GM12878 (cell line): ENCODE data around the gene NDUFAF5. TPM values are rescaled to one million over a fixed set of nuclear protein-coding genes. Genes with fewer than 3 reads are reported as not detected.

Source experiments
- ATAC-seq: fragments of 200-7000 bp; cut with Tn5 transposase; 3 replicates; pipeline ENCODE4 v1.9.1; 2020; ENCODE audit warnings: mild to moderate bottlenecking, moderate library complexity
- BruUV-seq: library from RNA; stranded (reverse); fragments of 400-500 nt; replicated peaks from 2 replicates; lab custom pipeline; 2021; lab: Mats Ljungman, UMichigan
- CTCF ChIA-PET: fragments of 300-600 bp; sonication (Branson Sonifier 250); formaldehyde crosslinking; extraction: SDS; loops from one replicate; lab custom pipeline; 2021; ENCODE audit warnings: inconsistent platforms; lab: Yijun Ruan, JAX
- POLR2A ChIA-PET: fragments of 350-600 bp; formaldehyde crosslinking; extraction: SDS; loops from one replicate; lab custom pipeline; 2021; ENCODE audit warnings: inconsistent platforms; lab: Charles Lee
- RAD21 ChIA-PET: fragments of 300-600 bp; sonication (Branson Sonifier 250); formaldehyde crosslinking; loops from one replicate; lab custom pipeline; 2023; ENCODE audit warnings: antibody characterized with exemption; ENCODE audit not compliant: unreplicated experiment; lab: Charles Lee
- SMC1A ChIA-PET: fragments of 300-600 bp; sonication (Branson Sonifier 250); formaldehyde crosslinking; loops from one replicate; lab custom pipeline; 2023; ENCODE audit not compliant: unreplicated experiment, uncharacterized antibody; lab: Charles Lee
- DNase-seq: peaks from one replicate; pipeline ENCODE4 v3.0.0-alpha.2; 2011; ENCODE audit warnings: low read depth, low spot score
- FAIRE-seq: peaks from 3 replicates; lab custom pipeline; 2011; peaks lifted over from hg19 to GRCh38; lab: Jason Lieb, UNC
- H2AFZ ChIP-seq: 2 replicates; pipeline ENCODE4 v1.6.0; 2011; ENCODE audit warnings: low read depth, low read length, control low read depth; ENCODE audit not compliant: control insufficient read depth
- H3K27ac ChIP-seq: 2 replicates; pipeline ENCODE4 v1.5.1; 2011; ENCODE audit warnings: control low read depth; ENCODE audit not compliant: control insufficient read depth, insufficient read depth
- H3K27me3 ChIP-seq, 2 experiments: replicated peaks in 1 of 2; 2 replicates each; pipeline versions ENCODE4 v1.6.0 to v1.6.1; 2011; ENCODE audit warnings: low read length in 1 of 2; ENCODE audit not compliant: control insufficient read depth in 2 of 2, insufficient read depth in 2 of 2
- H3K36me3 ChIP-seq, 2 experiments: 2 replicates each; pipeline ENCODE4 v1.5.1; 2011; ENCODE audit warnings: low read length in 1 of 2; ENCODE audit not compliant: control insufficient read depth in 2 of 2, insufficient read depth in 2 of 2
- H3K4me1 ChIP-seq: 2 replicates; pipeline ENCODE4 v1.6.1; 2011; ENCODE audit warnings: mild to moderate bottlenecking, low read length, moderate library complexity, mixed read lengths; ENCODE audit not compliant: control insufficient read depth, insufficient read depth
- H3K4me2 ChIP-seq: 2 replicates; pipeline ENCODE4 v1.6.0; 2011; ENCODE audit warnings: control low read depth; ENCODE audit not compliant: control insufficient read depth, insufficient read depth
- H3K4me3 ChIP-seq: fragments of 200-600 bp; sonication (generic); 2 replicates; pipeline ENCODE4 v1.5.1; 2016
- H3K79me2 ChIP-seq: 2 replicates; pipeline ENCODE4 v1.6.0; 2011; ENCODE audit warnings: low read length; ENCODE audit not compliant: control insufficient read depth, insufficient read depth
- H3K9ac ChIP-seq: 2 replicates; pipeline ENCODE4 v1.8.0; 2011; ENCODE audit warnings: low read length, control low read depth, mixed read lengths; ENCODE audit not compliant: control insufficient read depth, insufficient read depth
- H3K9me3 ChIP-seq: replicated peaks from 3 replicates; pipeline ENCODE4 v1.5.1; 2011; ENCODE audit warnings: mild to moderate bottlenecking, low read length; ENCODE audit not compliant: control insufficient read depth, insufficient read depth
- H4K20me1 ChIP-seq: 2 replicates; pipeline ENCODE4 v1.6.0; 2011; ENCODE audit not compliant: control insufficient read depth, insufficient read depth
- CEBPB ChIP-seq, 2 experiments: fragments of 150-350 bp in 1 of 2; IDR thresholded peaks; 2 replicates each; pipeline ENCODE4 v1.6.1; 2012 to 2014; ENCODE audit warnings: low read depth in 2 of 2, low read length in 2 of 2, borderline replicate concordance in 1 of 2, inconsistent platforms in 1 of 2
- ETV6 ChIP-seq, 2 experiments: fragments of 450-650 bp in 1 of 2; IDR thresholded peaks in 1 of 2; conservative IDR thresholded peaks in 1 of 2; 2 replicates each; pipeline ENCODE4 v1.6.1; 2014; ENCODE audit warnings: antibody characterized with exemption in 1 of 2, borderline replicate concordance in 1 of 2, low read depth in 1 of 2, mild to moderate bottlenecking in 1 of 2, moderate library complexity in 1 of 2
- FOXK2 ChIP-seq: fragments of 450-650 bp; IDR thresholded peaks from 2 replicates; pipeline ENCODE4 v1.6.1; 2017; ENCODE audit warnings: mild to moderate bottlenecking, moderate library complexity
- HDAC2 ChIP-seq: fragments of 200-600 bp; sonication (generic); IDR thresholded peaks from 2 replicates; pipeline ENCODE4 v1.6.1; 2017
- HDGF ChIP-seq: fragments of 450-650 bp; IDR thresholded peaks from 2 replicates; pipeline ENCODE4 v1.6.1; 2016; ENCODE audit warnings: antibody characterized with exemption
- NFYA ChIP-seq: IDR thresholded peaks from 2 replicates; pipeline ENCODE4 v1.6.1; 2011; ENCODE audit warnings: low read depth, mild to moderate bottlenecking, low read length, improper control_type of control experiment, borderline replicate concordance
- NFYB ChIP-seq: IDR thresholded peaks from 2 replicates; pipeline ENCODE4 v1.6.1; 2011; ENCODE audit warnings: low read depth, mild to moderate bottlenecking, low read length, improper control_type of control experiment, moderate library complexity; ENCODE audit not compliant: insufficient read depth
- RELA ChIP-seq: fragments of 450-650 bp; IDR thresholded peaks from 2 replicates; pipeline ENCODE4 v1.8.0; 2014; ENCODE audit warnings: borderline replicate concordance; ENCODE audit not compliant: partially characterized antibody
- REST ChIP-seq: IDR thresholded peaks from 2 replicates; pipeline ENCODE4 v1.6.1; 2012; ENCODE audit warnings: mild to moderate bottlenecking, low read depth, low read length
- RUNX3 ChIP-seq: IDR thresholded peaks from 2 replicates; pipeline ENCODE4 v1.6.1; 2012; ENCODE audit warnings: low read length, inconsistent platforms
- SKIL ChIP-seq: fragments of 450-650 bp; IDR thresholded peaks from 2 replicates; pipeline ENCODE4 v1.6.1; 2017; ENCODE audit warnings: mild to moderate bottlenecking, low read depth, inconsistent platforms; ENCODE audit not compliant: poor library complexity, severe bottlenecking
- SUZ12 ChIP-seq: fragments of 200-600 bp; sonication (generic); IDR thresholded peaks from one replicate; pipeline ENCODE4 v1.6.1; 2018; ENCODE audit warnings: antibody characterized with exemption, mild to moderate bottlenecking; ENCODE audit not compliant: unreplicated experiment
- TBL1XR1 ChIP-seq: IDR thresholded peaks from 2 replicates; pipeline ENCODE4 v1.6.1; 2012; ENCODE audit warnings: low read depth, low read length, improper control_type of control experiment
- YBX1 ChIP-seq: fragments of 450-650 bp; IDR thresholded peaks from 2 replicates; pipeline ENCODE4 v1.6.1; 2016; ENCODE audit warnings: antibody characterized with exemption
- ZBTB40 ChIP-seq: fragments of 450-650 bp; IDR thresholded peaks from 2 replicates; pipeline ENCODE4 v1.6.1; 2016; ENCODE audit warnings: mild to moderate bottlenecking, moderate library complexity, borderline replicate concordance
- WGBS: methylation state at CpG from one replicate; pipeline ENCODE4 v1.1.6; 2016; ENCODE audit warnings: low lambda C conversion rate; ENCODE audit not compliant: insufficient replicate concordance, insufficient coverage; ENCODE audit errors: missing lambda C conversion rate; 5-methylcytosine and 5-hydroxymethylcytosine counted together
- in situ Hi-C: fragments of 300-500 bp; cut with MboI; formaldehyde crosslinking; loops from 9 replicates; pipeline ENCODE4 v1.14.3; 2018; ENCODE audit warnings: mixed read lengths
- intact Hi-C: fragments of 100-400 bp; cut with micrococcal nuclease; formaldehyde crosslinking; loops from one replicate; pipeline ENCODE4 v1.14.2; 2022; ENCODE audit not compliant: unreplicated experiment
- polyA plus RNA-seq, 11 experiments: library from polyadenylated mRNA; depleted of rRNA in 4 of 11; unstranded in 6 of 11; stranded (reverse) in 5 of 11; fragments of >200 nt; fragmentation: Nextera tagmentation in 4 of 11; fragmentation: Illumina TruSeq in 1 of 11; extraction: Ambion mirVana in 4 of 11; extraction: Trizol in 1 of 11; gene quantifications; 1 replicate in 1 of 11; 2 replicates in 10 of 11; pipeline versions ENCODE4 v1.2.1 to v1.2.3, GENCODE V29; 2011 to 2016; ENCODE audit warnings: inconsistent platforms in 2 of 11, missing spikeins in 2 of 11, low read depth in 1 of 11
- total RNA-seq, 4 experiments: library from RNA; depleted of rRNA in 3 of 4; stranded (reverse); fragments of >200 nt in 3 of 4; fragmentation: Illumina TruSeq in 1 of 4; extraction: Trizol in 1 of 4; gene quantifications; 2 replicates each; pipeline versions ENCODE4 v1.2.1 to v1.2.3, GENCODE V29; 2013 to 2021

The NDUFAF5 gene
- total and polyA plus RNA-seq, 10 of the 15 experiments (the other 5 are each of a cell fraction or from before 2014, with no cell fraction given): 15.6 to 36.9 (median 28.0) TPM

GRCh38 chr20:13741879-13742278 lies 42.9 kb upstream of the NDUFAF5 start:
- POLR2A ChIA-PET: no interaction called here
- intact Hi-C loops (no loop called here), in situ Hi-C loops (no loop called here)
- Histone ChIP-seq H3K4me2 (no peak overlapping the region), H3K27me3 (no peaks in the 10 kb centered on the region), H3K27ac (no peak overlapping the region), H3K4me3 (no peak overlapping the region), H3K9me3 (no peaks in the 10 kb centered on the region), H3K9ac (no peak overlapping the region), H3K4me1 (no peaks in the 10 kb centered on the region), H3K79me2 (no peaks in the 10 kb centered on the region), H3K36me3 (no peaks in the 10 kb centered on the region; a peak in 3 of 4 replicates), H2AFZ (no peak overlapping the region), H4K20me1 (no peaks in the 10 kb centered on the region)
- SMC1A ChIA-PET: interaction anchor here (0.9 kb wide), 1 partner anchor 15 kb away, joined by 3 read pairs; no protein-coding TSS in a partner anchor
- BruUV-seq: no TSS peak
- ATAC-seq (no peak), FAIRE-seq (no peak), DNase-seq (no peak)
- CTCF ChIA-PET: interaction anchor here (0.8 kb wide), 1 partner anchor 130 kb away, joined by 3 read pairs; no protein-coding TSS in a partner anchor
- RAD21 ChIA-PET: no interaction called here
- WGBS: 96% methylated on average over 6 of the region's 6 CpGs
- no peak for TF ChIP-seq RELA
- no peak for TF ChIP-seq REST
- no peak for TF ChIP-seq FOXK2
- no peak for TF ChIP-seq CEBPB (IDR thresholded peaks at IDR 0.05; ENCODE audit: borderline replicate concordance in 1 of 2, low read depth in 2 of 2, low read length in 2 of 2)
- TF ChIP-seq YBX1: no peak
- TF ChIP-seq NFYA: no peak
- no peak for TF ChIP-seq RUNX3
- TF ChIP-seq ETV6 (conservative IDR thresholded peaks at IDR 0.05 in 1 of 2, IDR thresholded peaks at IDR 0.05 in 1 of 2; ENCODE audit: borderline replicate concordance in 1 of 2, low read depth in 1 of 2): no peak
- TF ChIP-seq NFYB: no peak
- no peak for TF ChIP-seq TBL1XR1
- TF ChIP-seq HDAC2: no peak
- no peak for TF ChIP-seq SUZ12
- no peak for TF ChIP-seq ZBTB40
- no peak for TF ChIP-seq HDGF
- TF ChIP-seq SKIL: no peak
